Hematopoietic multipotent progenitor cell treated with erythropoietin and hydrocortisone succinate and interleukin-3 and kit ligand, for 17 days (in vitro differentiated cells): Measurements from ENCODE around the gene ARF1.
"Not testable (repeated sequence)": the region's sequence is repeated elsewhere in the genome, so short reads cannot be mapped to it uniquely, and the experiment has no call there.

Experiments used
- DNase-seq: peaks from one replicate; pipeline ENCODE4 v3.0.0-alpha.2; 2015; ENCODE audit warnings: low spot score

The ARF1 gene

GRCh38 chr1:228102791-228103620 lies 20.5 kb downstream of the ARF1 start, which contains the start of gene C1orf35:
Gene C1orf35, minus strand, starts transcription at chr1:228103325. Its CDS starts 98 bp downstream, at chr1:228103227.
- DNase-seq = peak; percentile 75

GRCh38 chr1:228104526-228105269 lies 22.2 kb downstream of the ARF1 start:
- no peak for DNase-seq

- no peak for DNase-seq
Observed at GRCh38 chr1:228105270-228105995, 22.9 kb downstream of the ARF1 start.

- DNase-seq = no peak
Observed at GRCh38 chr1:228105996-228106799, 23.7 kb downstream of the ARF1 start.

- no peak for DNase-seq
Observed at GRCh38 chr1:228106800-228107054, 24.2 kb downstream of the ARF1 start.

- DNase-seq = no peak
Observed at GRCh38 chr1:228107636-228108035, 25.1 kb downstream of the ARF1 start.

- no peak for DNase-seq
Observed at GRCh38 chr1:228108055-228108690, 25.7 kb downstream of the ARF1 start.

- no peak for DNase-seq
Observed at GRCh38 chr1:228108742-228109072, 26.2 kb downstream of the ARF1 start.

GRCh38 chr1:228109073-228109961 lies 26.8 kb downstream of the ARF1 start, which contains the start of gene MRPL55:
Gene MRPL55, minus strand, starts transcription at chr1:228109299. Its CDS starts 1,039 bp downstream, at chr1:228108260.
- DNase-seq = peak; percentile 99

GRCh38 chr1:228109962-228110488 lies 27.5 kb downstream of the ARF1 start:
- DNase-seq = no peak

- no peak for DNase-seq
Observed at GRCh38 chr1:228110556-228110955, 28.0 kb downstream of the ARF1 start.

- not testable (repeated sequence) for DNase-seq
Observed at GRCh38 chr1:228111315-228111714, 28.8 kb downstream of the ARF1 start.

GRCh38 chr1:228112167-228112566 lies 29.7 kb downstream of the ARF1 start:
- DNase-seq = no peak

- no peak for DNase-seq
Observed at GRCh38 chr1:228112617-228113016, 30.1 kb downstream of the ARF1 start.

GRCh38 chr1:228114827-228115226 lies 32.3 kb downstream of the ARF1 start:
- no peak for DNase-seq

GRCh38 chr1:228117335-228117734 lies 34.8 kb downstream of the ARF1 start:
- DNase-seq = no peak

GRCh38 chr1:228118040-228118439 lies 35.5 kb downstream of the ARF1 start:
- DNase-seq = no peak

GRCh38 chr1:228120351-228120750 lies 37.8 kb downstream of the ARF1 start:
- no peak for DNase-seq

- no peak for DNase-seq
Observed at GRCh38 chr1:228120857-228121489, 38.5 kb downstream of the ARF1 start.
